ENCODE data around the gene PRB4. TPM values are rescaled to one million over a fixed set of nuclear protein-coding genes. Genes with fewer than 3 reads are reported as not detected.

PRB4 gene
- not detected in 2 replicates for total RNA-seq

GRCh38 chr12:11310336-11310735, at the start of gene PRB4:
Gene PRB4 (minus strand): TSS chr12:11310436. CDS start chr12:11310398, 38 bp downstream.

GRCh38 chr12:11269607-11270006, 40.6 kb downstream of the PRB4 start, which contains the start of gene PRB3:
Gene PRB3 (minus strand): TSS chr12:11269707. CDS start chr12:11269669, 38 bp downstream.

Other genes with a start within 250 kb of the PRB4 start
- gene TAS2R46, start 248.1 kb downstream of the PRB4 start, total RNA-seq: 1.5 TPM in 1 of 2 replicates, not detected in the other
- not detected in 2 replicates for gene TAS2R43, start 218.1 kb downstream of the PRB4 start, total RNA-seq
- gene TAS2R30, start 175.8 kb downstream of the PRB4 start, total RNA-seq: 0.59 and 1.8 TPM in 2 replicates
- 6.4 and 7.7 TPM in 2 replicates for gene SMIM10L1, start 139.2 kb downstream of the PRB4 start, total RNA-seq
- gene TAS2R42, start 123.5 kb downstream of the PRB4 start, total RNA-seq: not detected in 2 replicates
- gene PRB3, start 40.7 kb downstream of the PRB4 start, total RNA-seq: not detected in 2 replicates
- not detected in 2 replicates for gene PRB2, start 85.1 kb upstream of the PRB4 start, total RNA-seq